Germinal center (tissue), 1 donor: ENCODE results near the gene TREM1.
"Not testable (repeated sequence)": the region's sequence is repeated elsewhere in the genome, so short reads cannot be mapped to it uniquely, and the experiment has no call there.

Source experiments
- DNase-seq: peaks from one replicate; pipeline ENCODE4 v3.0.0; 2012; ENCODE audit warnings: mixed read lengths, low spot score

Gene TREM1

DNA sequence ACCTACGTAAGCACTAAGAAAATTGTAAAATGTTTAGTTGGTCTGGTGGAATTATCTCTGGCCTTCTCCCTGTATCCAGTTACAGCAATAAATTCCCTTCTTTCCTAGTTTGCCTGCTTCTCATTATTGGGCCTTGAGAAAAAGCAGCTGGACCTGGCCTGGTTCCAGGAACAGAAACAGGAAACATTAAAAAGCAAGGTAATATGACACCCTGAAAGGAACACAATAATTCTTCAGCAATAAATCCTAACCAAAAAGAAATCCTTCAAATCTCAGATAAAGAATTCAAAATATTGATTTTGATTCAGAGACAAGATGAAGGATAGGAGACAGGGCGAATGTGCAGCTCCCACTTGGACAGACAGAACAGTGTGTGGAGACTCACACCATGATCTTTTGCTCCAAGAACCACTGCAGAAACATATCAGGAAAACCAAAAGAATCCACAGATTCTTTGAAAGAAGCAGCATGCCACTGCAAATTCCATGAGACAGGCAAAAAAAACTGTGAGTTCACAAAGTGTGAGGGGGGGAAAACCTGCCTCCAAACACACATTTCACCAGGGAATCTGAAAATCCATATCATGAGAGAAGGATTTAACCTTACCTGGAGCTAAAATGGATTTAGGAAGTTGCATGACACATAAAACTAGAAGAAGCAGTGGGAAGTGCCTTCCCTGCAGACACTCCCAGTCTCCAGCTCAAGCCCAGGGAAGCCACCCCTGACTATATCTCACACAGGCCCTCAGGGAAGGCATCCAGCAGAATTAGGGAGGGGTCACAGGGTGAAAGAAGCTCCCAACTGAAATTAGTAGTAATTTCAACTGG lies 28.9 kb downstream of the TREM1 start:
- no peak for DNase-seq

DNA sequence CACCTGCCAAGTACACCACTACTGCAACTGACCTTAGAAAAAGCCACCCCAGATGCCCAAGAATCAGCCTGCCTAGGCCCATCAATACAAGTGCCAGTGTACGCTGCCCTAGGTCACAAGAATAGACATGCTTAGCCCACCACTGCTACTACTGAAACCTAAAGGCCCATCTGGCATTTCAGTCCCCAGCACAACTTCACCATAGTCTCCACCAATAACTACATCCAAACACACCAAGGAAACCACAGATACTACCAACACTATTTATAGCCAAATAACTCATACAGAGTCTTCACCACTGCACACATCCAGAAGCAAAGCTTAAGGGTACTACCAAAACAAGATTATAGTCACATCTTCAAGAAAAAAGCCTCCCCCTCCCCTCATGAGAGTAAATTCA lies 30.1 kb downstream of the TREM1 start:
- DNase-seq = no peak

DNA sequence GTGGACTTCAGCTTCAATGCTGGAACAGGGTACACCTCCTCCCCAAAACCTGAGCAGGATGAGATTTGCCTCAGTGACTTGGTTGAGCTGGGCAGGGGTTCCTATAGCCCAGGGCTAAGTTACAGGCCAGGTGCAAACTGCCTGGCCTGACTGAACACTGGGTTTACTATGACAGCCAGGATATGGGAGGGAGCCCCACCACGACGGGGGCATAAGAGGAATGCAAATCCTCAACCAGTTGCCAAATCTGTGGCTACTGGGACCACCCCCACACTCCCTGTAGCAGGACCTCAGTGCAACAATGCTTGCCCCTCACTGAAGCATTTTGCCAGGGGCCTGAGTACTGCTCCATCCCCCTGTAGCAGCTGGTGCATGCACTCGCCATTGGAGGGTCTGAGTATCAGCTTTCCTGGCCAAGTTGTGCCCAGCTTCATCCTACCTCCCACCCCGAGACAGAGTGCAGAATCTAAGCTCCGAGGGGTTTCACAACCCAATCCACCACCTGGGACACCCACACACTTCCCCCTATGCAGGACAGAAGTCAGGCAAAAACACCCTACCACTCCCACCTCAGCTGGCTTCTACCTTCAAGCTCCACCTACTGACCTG lies 30.7 kb downstream of the TREM1 start:
- no peak for DNase-seq

GRCh38 chr6:41255110-41255509 lies 31.4 kb downstream of the TREM1 start:
- no peak for DNase-seq

DNA sequence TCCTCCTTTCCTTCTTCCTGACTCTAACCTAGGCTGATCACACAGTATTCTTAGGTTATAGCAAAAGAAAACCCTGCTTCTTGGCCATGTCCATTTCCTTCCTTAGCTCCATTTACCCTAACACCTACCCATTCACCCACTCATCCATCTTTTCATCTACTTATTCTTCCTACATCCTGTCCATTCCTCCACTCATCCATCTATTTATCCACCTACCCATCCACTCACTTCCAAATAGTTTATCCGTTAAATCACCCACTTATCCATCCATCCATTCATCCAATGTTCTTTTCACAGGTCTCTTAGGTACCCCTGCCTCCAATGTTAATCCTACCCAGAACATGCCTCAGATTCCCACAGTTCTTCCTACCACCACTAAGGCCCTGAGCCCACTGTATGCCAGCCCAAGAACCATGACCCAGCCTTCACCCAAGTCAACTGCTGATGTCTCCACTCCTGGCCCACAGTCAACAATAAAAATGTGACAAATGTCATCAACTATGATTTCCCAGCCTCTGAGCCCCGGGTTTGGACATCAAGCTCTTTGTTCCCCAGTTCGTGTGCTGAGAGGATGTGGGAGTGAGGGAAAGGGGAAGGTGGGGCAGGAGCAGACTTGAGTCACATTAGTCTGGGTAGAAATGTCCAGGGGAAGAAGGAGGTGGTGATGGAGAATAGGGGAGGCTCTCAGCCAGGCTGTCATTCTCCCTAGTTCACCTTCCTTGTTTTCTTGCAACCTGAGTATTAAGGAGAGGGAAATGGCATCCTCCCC lies 33.9 kb downstream of the TREM1 start:
- no peak for DNase-seq

GRCh38 chr6:41247882-41248705 lies 38.4 kb downstream of the TREM1 start:
- DNase-seq = no peak

DNA sequence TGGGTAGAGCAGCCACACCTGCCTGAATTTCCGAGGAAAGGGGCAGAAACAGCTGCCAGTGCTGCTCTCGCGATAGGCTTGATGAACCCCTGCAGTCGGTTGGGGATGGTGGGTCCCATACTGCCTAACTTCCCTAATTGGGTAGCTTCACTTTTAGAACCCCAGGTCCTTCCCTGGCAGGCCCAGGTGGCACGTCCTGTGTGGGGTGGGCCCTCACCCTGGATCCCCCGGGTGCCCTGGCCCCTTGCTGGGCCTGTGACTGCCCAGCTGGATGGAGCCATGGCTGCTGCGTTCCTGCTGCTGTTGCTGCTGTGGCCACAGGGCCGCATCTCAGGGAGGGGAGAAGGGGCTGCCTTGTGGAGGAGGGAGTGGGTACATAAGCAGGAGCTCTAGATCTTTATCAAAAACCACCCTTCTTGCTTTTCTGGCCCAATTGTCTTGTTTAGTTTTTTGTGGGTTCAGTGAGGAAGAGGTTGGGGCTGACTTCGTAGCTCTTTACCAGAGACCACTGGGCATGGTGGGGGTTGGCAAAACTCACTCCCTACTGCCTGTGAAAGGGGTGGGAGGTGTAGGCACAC lies 39.1 kb downstream of the TREM1 start:
- no peak for DNase-seq

GRCh38 chr6:41246529-41246928 lies 40.0 kb downstream of the TREM1 start:
- DNase-seq = not testable (repeated sequence)

DNA sequence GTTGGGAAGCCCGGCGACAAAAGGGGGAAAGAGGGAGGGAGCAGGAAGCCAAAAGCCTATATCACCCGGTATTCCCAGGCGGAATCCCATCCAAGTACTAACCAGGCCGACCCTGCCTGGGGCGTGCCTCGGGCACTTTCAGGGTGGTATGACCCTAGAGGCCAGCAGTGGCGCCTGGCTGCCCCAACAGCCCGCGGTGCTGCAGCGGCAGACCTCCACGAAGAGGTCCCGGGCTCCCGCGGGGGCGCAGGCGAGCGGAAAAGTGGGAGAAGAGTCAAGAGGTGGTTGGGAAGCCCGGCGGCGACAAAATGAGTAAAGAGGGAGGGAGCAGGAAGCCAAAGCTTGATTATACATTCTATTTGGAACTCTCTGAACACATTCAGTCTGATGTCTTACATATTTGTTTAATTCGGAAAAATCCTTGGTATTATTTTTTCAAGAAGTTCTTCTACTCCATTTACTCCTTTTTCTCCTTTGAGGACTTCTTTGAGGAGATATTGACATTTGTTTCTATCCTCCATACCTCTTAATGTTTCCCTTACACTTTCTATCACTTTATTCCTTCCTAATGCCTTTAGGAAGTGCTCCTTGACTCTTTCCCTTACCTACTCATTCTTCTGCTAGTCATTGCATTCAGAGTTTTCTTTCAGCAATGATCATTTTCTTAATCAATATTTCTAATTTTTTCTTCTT lies 46.9 kb downstream of the TREM1 start:
- no peak for DNase-seq

GRCh38 chr6:41237128-41237527 lies 49.4 kb downstream of the TREM1 start:
- no peak for DNase-seq

DNA sequence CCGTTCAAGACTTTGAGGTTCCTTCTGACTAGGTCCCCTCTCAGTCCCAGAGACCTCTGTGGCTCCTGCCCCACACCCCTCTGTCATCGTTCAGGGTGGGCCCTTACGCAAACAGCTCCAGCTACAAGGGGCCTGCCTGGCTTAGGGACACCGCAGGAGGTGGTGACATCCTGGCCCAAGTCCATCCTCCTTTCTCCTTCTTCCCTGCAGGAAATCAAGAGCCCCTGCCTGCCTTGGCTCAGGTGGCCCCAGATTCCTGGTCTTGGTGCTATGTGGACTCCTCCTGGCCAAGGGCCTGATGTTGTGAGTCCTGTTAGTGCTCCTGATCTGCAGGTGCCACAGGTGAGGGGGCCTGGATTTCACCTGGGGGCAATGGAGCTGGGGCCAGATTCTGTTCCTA lies 50.2 kb downstream of the TREM1 start:
- DNase-seq = no peak

DNA sequence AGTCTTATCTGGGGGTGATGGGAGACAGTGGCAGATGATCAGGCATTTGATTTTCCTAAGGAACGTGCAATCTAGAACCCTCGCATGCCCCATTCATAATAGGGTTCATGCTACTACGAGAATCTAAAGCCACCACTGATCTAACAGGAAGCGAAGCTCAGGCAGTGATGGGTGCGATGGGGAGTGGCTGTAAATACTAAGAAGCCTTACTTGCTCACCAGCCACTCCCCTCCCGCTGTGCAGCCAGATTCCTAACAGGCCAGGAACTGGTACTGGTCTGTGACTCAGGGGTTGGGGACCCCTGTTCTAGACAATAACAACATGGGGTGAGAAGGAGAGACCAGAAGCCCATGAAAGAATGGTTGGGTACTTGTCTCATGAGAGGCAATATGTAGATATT lies 53.8 kb downstream of the TREM1 start:
- no peak for DNase-seq

DNA sequence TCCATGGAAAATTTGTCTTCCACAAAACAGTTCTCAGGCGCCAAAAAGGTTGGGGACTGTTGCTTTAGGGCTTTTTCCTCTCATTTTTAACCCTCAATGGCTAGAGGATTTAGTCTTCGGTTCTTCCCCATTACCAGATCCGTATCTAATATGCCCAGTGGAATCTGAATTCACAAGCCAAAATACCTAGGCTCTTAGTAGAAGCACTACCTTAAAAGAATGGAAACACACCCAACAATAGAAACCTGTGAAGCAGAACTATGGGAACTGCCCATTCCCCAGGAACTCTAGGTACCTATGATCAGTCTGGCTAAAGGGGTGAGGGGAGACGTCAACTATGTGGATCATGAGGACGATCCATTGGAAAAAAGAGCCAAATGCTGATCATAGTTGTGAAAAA lies 55.2 kb downstream of the TREM1 start:
- no peak for DNase-seq

DNA sequence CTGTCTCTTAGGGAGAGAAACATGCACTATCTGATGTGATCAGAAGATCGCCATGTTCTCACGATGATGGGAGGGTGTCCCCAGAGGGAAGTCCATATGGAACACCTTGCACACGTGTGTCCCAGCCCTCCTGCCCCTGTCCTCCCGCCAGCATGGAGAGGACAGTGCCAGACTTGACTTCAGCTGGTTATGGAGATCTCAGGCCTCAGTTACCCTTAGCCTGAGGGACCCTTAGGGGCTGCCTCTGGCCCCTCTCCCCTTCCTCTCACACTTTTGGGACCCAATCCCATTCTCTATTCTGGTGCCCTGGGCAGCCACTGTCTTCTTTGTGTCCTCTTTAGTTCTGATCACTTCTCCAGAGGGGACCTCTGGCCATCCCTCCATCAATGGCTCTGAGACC lies 56.8 kb downstream of the TREM1 start:
- no peak for DNase-seq

DNA sequence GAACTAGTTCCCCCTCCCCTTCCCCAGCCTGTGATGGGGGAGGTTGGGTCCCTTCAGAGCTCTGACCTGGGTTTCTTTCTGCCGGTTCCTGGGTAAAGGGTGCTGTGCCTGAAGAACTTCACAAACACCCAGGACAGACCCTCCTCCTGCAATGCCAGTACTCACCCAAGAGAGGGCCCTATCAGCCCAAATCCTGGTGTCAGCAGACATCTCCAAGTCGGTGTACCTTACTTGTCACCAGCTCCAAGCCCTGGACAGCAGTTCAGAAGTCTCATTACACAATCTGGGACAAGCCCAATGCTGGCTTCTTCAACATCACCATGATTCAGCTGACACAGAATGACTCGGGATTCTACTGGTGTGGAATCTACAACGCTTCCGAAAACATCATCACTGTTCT lies 57.9 kb downstream of the TREM1 start:
- DNase-seq = no peak

DNA sequence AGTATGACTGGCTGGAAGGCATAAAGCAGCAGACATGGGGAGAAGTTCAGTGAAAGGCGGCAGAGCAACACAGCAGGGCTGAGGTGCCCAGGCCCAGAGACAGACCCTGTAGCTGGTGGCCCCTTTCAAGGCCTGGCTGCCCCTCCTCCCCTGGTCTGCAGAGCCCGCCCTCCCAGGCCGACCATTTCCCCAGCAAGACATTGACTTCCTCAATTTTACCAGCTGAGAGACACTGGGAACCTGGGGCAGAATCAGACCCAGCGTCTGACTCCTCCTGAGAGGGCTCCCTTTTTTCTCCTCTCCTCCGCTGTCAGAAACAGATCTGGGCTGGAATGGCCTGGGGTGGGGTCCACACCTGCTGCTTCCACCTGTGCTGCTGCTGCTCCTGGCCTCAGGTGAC lies 58.4 kb downstream of the TREM1 start, which contains the start of gene TREML4:
TREML4 (plus strand) TSS at position 254 of the 400 bp plus-strand sequence; CDS start at position 333, 79 bp downstream.
- peak; percentile 34 for DNase-seq

GRCh38 chr6:41226752-41227151 lies 59.7 kb downstream of the TREM1 start:
- DNase-seq = no peak

- DNase-seq = no peak
Measured at GRCh38 chr6:41224800-41225199, 61.7 kb downstream of the TREM1 start.
